GM13976 (cell line): Measurements from ENCODE around the gene TMEM214.

Source experiments
- DNase-seq: peaks from one replicate; pipeline ENCODE4 v3.0.0; 2012; ENCODE audit warnings: low spot score
- CTCF ChIP-seq: IDR thresholded peaks from 2 replicates; pipeline ENCODE4 v1.5.1; 2012; ENCODE audit warnings: borderline replicate concordance, mild to moderate bottlenecking; ENCODE audit not compliant: insufficient read depth; ENCODE audit errors: extremely low read depth, missing control alignments, control extremely low read depth
- in situ Hi-C: fragments of 300-500 bp; cut with MboI; formaldehyde crosslinking; loops from one replicate; pipeline ENCODE4 v1.12.0; 2022; ENCODE audit warnings: low sequenced_read_pairs, mixed read lengths, inconsistent platforms; ENCODE audit not compliant: unreplicated experiment

The TMEM214 gene

GRCh38 chr2:27018142-27018541 is 14.6 kb upstream of the TMEM214 start:
- in situ Hi-C loops: loop anchor here (10.0 kb wide), 1 partner anchor 53 kb away; no protein-coding TSS in a partner anchor
- DNase-seq: no peak
- no peak for TF ChIP-seq CTCF

- in situ Hi-C loops: loop anchor here (10.0 kb wide), 1 partner anchor 55 kb away; no protein-coding TSS in a partner anchor
Observed at GRCh38 chr2:27019459-27019858, 13.3 kb upstream of the TMEM214 start.

GRCh38 chr2:27019931-27020855 is 12.6 kb upstream of the TMEM214 start:
- no peak for TF ChIP-seq CTCF
- in situ Hi-C loops: loop anchor here (10.0 kb wide), 1 partner anchor 55 kb away; no protein-coding TSS in a partner anchor
- no peak for DNase-seq

More at GRCh38 chr2:27019459-27019858, 13.3 kb upstream of the TMEM214 start:
- no peak for DNase-seq
- TF ChIP-seq CTCF: no peak

GRCh38 chr2:27021253-27022049 is 11.3 kb upstream of the TMEM214 start:
- no peak for DNase-seq
- in situ Hi-C loops: no loop called here
- TF ChIP-seq CTCF: no peak

- no peak for DNase-seq
- no peak for TF ChIP-seq CTCF
- in situ Hi-C loops: no loop called here
Observed at GRCh38 chr2:27023740-27024139, 9.0 kb upstream of the TMEM214 start.

GRCh38 chr2:27024188-27024587 is 8.6 kb upstream of the TMEM214 start:
- in situ Hi-C loops: no loop called here
- no peak for TF ChIP-seq CTCF
- no peak for DNase-seq
